RWPE1 (cell line): ENCODE results near the gene RELL1.

Experiments used
- CTCF ChIA-PET: fragments of 350-600 bp; sonication (Branson Sonifier 250); formaldehyde crosslinking; extraction: SDS; loops from one replicate; lab custom pipeline; 2021; lab: Yijun Ruan, JAX
- POLR2A ChIA-PET: fragments of 400-600 bp; formaldehyde crosslinking; extraction: SDS; loops from one replicate; lab custom pipeline; 2020; ENCODE audit warnings: antibody characterized with exemption; ENCODE audit not compliant: low non-redundant PET; lab: Yijun Ruan, JAX
- DNase-seq: peaks from one replicate; pipeline ENCODE4 v3.0.0; 2012; ENCODE audit warnings: low spot score
- H3K27ac ChIP-seq: fragments of 450-650 bp; 2 replicates; pipeline ENCODE4 v1.5.1; 2017
- CTCF ChIP-seq: fragments of 450-650 bp; conservative IDR thresholded peaks from 2 replicates; pipeline ENCODE4 v1.5.1; 2017; ENCODE audit warnings: low read depth, mild to moderate bottlenecking

The RELL1 gene

GRCh38 chr4:37679301-37679700, 6.9 kb downstream of the RELL1 start:
- DNase-seq: no peak
- ChIA-PET CTCF (no interaction called here), POLR2A (no interaction called here)
- no peak overlapping the region for H3K27ac ChIP-seq
- no peak for TF ChIP-seq CTCF

- POLR2A ChIA-PET: no interaction called here
These were observed 7.6 kb downstream of the RELL1 start for GRCh38 chr4:37678624-37679023.

GRCh38 chr4:37675587-37676290, 10.4 kb downstream of the RELL1 start:
- TF ChIP-seq CTCF: no peak
- CTCF ChIA-PET: interaction anchor here (0.6 to 1.2 kb wide), 2 partner anchors 10 to 126 kb away, joined by 3 to 4 read pairs; no protein-coding TSS in a partner anchor
- peak overlapping the region; percentile 41; the same call in 1 of the 2 replicates for H3K27ac ChIP-seq
- no peak for DNase-seq
- POLR2A ChIA-PET: no interaction called here

More at GRCh38 chr4:37678624-37679023, 7.6 kb downstream of the RELL1 start:
- TF ChIP-seq CTCF: no peak
- H3K27ac ChIP-seq: no peak overlapping the region
- no peak for DNase-seq
- CTCF ChIA-PET: no interaction called here

GRCh38 chr4:37674439-37674838, 11.7 kb downstream of the RELL1 start:
- CTCF ChIA-PET: no interaction called here
- no peak for DNase-seq
- TF ChIP-seq CTCF: no peak
- POLR2A ChIA-PET: no interaction called here
- no peak overlapping the region for H3K27ac ChIP-seq

DNA sequence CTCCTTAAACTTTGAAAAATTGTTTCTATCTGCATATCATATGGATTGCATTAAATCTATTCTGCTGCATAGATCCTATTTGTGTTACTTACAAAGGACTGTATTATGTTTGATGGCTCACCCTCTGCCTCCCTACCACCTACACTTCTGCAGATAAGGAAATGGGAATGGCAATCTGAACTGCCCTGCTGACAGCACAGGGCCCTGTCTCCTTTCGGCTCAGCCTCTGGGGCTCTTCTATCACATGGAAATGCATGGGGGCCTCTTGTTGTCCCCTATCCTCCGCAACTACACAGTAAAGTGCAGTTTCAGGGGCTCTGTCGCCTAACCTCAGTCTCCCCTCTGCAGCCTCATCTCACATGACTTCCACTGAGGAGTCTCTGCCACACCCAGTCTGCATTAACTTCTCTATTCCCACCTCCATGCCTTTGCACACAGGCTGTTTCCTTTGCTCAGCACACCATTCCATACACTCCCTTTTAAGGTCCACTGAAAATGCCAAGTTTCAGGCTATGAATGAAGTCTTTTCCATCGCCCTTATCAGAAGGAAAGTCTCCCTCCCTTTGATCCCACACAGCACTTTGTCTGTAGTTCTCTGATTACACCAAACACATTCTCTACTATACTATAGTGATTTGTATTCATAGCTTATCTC, 12.5 kb downstream of the RELL1 start:
- DNase-seq: no peak
- POLR2A ChIA-PET: no interaction called here
- H3K27ac ChIP-seq: no peak overlapping the region
- CTCF ChIA-PET: no interaction called here
- TF ChIP-seq CTCF: no peak

DNA sequence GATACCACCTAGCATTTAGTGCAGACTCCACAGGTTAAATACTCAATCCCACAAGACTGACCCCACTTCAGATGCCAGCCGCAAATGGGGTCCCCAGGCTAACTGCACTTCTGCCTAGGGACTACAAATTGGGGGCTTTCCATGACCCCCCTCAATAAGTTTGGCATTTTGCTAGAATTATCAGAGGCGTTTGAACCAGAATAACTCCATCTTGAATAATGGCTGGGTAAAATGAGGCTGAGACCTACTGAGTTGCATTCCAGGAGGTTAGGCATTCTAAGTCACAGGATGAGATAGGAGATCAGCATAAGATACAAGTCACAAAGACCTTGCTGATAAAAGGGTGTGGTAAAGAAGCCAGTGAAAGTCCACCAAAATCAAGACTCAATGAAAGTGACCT, 15.1 kb downstream of the RELL1 start:
- H3K27ac ChIP-seq: no peak overlapping the region
- DNase-seq: no peak
- POLR2A ChIA-PET: no interaction called here
- no peak for TF ChIP-seq CTCF
- CTCF ChIA-PET: no interaction called here
